Measurements from ENCODE around the gene FBXW4. TPM values are rescaled to one million over a fixed set of nuclear protein-coding genes. Genes with fewer than 3 reads are reported as not detected.

The FBXW4 gene
- total and polyA plus RNA-seq, 4 donors = 28.0 to 65.6 (median 54.5) TPM

GRCh38 chr10:101708870-101709269 is 13.9 kb upstream of the FBXW4 start:
- TF ChIP-seq, protein P1, sequence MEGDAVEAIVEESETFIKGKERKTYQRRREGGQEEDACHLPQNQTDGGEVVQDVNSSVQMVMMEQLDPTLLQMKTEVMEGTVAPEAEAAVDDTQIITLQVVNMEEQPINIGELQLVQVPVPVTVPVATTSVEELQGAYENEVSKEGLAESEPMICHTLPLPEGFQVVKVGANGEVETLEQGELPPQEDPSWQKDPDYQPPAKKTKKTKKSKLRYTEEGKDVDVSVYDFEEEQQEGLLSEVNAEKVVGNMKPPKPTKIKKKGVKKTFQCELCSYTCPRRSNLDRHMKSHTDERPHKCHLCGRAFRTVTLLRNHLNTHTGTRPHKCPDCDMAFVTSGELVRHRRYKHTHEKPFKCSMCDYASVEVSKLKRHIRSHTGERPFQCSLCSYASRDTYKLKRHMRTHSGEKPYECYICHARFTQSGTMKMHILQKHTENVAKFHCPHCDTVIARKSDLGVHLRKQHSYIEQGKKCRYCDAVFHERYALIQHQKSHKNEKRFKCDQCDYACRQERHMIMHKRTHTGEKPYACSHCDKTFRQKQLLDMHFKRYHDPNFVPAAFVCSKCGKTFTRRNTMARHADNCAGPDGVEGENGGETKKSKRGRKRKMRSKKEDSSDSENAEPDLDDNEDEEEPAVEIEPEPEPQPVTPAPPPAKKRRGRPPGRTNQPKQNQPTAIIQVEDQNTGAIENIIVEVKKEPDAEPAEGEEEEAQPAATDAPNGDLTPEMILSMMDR (IDR thresholded peaks at IDR 0.05; ENCODE audit: control extremely low read depth, extremely low read depth) = no peak
- H3K9ac ChIP-seq (ENCODE audit: insufficient read depth in 1 of 2, low read length in 2 of 2) = no peak overlapping the region
- no peak overlapping the region for H3K4me3 ChIP-seq
- peaks cover 0 to 19% (median 9%) of the 10 kb centered on the region in 3 donors for H3K27me3 ChIP-seq (ENCODE audit: control insufficient read depth in 3 of 3, insufficient read depth in 3 of 3, low read length in 2 of 3)
- no peaks in the 10 kb centered on the region for H3K9me3 ChIP-seq (ENCODE audit: control insufficient read depth in 4 of 4, insufficient read depth in 3 of 4, low read length in 3 of 4)
- H3K36me3 ChIP-seq (ENCODE audit: control insufficient read depth in 4 of 4, insufficient read depth in 4 of 4, low read length in 4 of 4) = no peaks in the 10 kb centered on the region
- WGBS, 2 donors = 77 to 88% methylated on average over 2 of the region's 2 CpGs
- DNase-seq = no peak
- ATAC-seq (ENCODE audit: insufficient read depth, low FRiP score) = no peak
- H3K4me1 ChIP-seq (ENCODE audit: control insufficient read depth in 5 of 5, insufficient read depth in 5 of 5, low read length in 5 of 5) = peaks cover 0 to 7% (median 0%) of the 10 kb centered on the region in 5 donors
- no peak overlapping the region for H3K27ac ChIP-seq (ENCODE audit: low read depth in 1 of 2, low read length in 1 of 2)

- TF ChIP-seq, protein P1 (IDR thresholded peaks at IDR 0.05; ENCODE audit: control extremely low read depth, extremely low read depth) = no peak
- DNase-seq (no peak), ATAC-seq (ENCODE audit: insufficient read depth, low FRiP score) (no peak)
- H3K4me3 ChIP-seq = no peak overlapping the region
- no peak overlapping the region for H3K9ac ChIP-seq (ENCODE audit: insufficient read depth in 1 of 2, low read length in 2 of 2)
- WGBS, 2 donors = 69 to 91% methylated on average over 1 of the region's 1 CpG
- H3K27me3 ChIP-seq (ENCODE audit: control insufficient read depth in 3 of 3, insufficient read depth in 3 of 3, low read length in 2 of 3) = peaks cover 0 to 19% (median 9%) of the 10 kb centered on the region in 3 donors
- H3K9me3 ChIP-seq (ENCODE audit: control insufficient read depth in 4 of 4, insufficient read depth in 3 of 4, low read length in 3 of 4) = no peaks in the 10 kb centered on the region
- no peak overlapping the region for H3K27ac ChIP-seq (ENCODE audit: low read depth in 1 of 2, low read length in 1 of 2)
- peaks cover 0 to 7% (median 0%) of the 10 kb centered on the region in 5 donors for H3K4me1 ChIP-seq (ENCODE audit: control insufficient read depth in 5 of 5, insufficient read depth in 5 of 5, low read length in 5 of 5)
- H3K36me3 ChIP-seq (ENCODE audit: control insufficient read depth in 4 of 4, insufficient read depth in 4 of 4, low read length in 4 of 4) = no peaks in the 10 kb centered on the region
Observed at GRCh38 chr10:101708073-101708472, 13.1 kb upstream of the FBXW4 start.

DNA sequence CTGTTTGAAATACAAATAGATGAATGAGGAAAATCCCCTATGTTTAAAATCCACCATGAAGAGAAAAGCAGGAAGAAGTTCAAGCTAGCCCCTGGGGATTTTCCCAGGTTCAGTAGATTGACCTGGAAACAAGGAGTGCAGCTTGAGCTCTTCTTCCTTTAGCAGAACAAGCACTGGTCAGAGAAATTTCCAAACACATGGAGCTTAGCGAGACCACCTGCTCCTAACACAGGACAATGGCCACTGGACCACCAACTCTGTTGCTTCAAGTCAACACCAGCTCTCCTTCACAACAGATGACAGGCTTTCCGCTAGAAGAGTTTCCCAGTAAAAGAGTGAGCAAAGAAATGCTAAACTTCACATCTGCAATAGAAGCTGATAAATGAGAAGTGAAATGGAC is 9.4 kb upstream of the FBXW4 start:
- ATAC-seq (ENCODE audit: insufficient read depth, low FRiP score) = no peak
- Histone ChIP-seq H3K9me3 (ENCODE audit: control insufficient read depth in 4 of 4, insufficient read depth in 3 of 4, low read length in 3 of 4) (no peaks in the 10 kb centered on the region), H3K4me3 (no peak overlapping the region), H3K4me1 (ENCODE audit: control insufficient read depth in 5 of 5, insufficient read depth in 5 of 5, low read length in 5 of 5) (no peaks in the 10 kb centered on the region), H3K27me3 (ENCODE audit: control insufficient read depth in 3 of 3, insufficient read depth in 3 of 3, low read length in 2 of 3) (peaks cover 0 to 10% (median 5%) of the 10 kb centered on the region in 3 donors), H3K36me3 (ENCODE audit: control insufficient read depth in 4 of 4, insufficient read depth in 4 of 4, low read length in 4 of 4) (peaks cover 0 to 3% (median under 1%) of the 10 kb centered on the region in 4 donors), H3K9ac (ENCODE audit: insufficient read depth in 1 of 2, low read length in 2 of 2) (peak overlapping the region in 1 of 2 donors; percentile 19), H3K27ac (ENCODE audit: low read depth in 1 of 2, low read length in 1 of 2) (no peak overlapping the region)
- no peak for DNase-seq
- TF ChIP-seq, protein P1 (IDR thresholded peaks at IDR 0.05; ENCODE audit: control extremely low read depth, extremely low read depth) = no peak
- WGBS, 2 donors = 95 to 96% methylated on average over 2 of the region's 2 CpGs

GRCh38 chr10:101696632-101697031 is 1.7 kb upstream of the FBXW4 start:
- H3K36me3 ChIP-seq (ENCODE audit: control insufficient read depth in 4 of 4, insufficient read depth in 4 of 4, low read length in 4 of 4) = peaks cover 0 to 3% (median under 1%) of the 10 kb centered on the region in 4 donors
- no peak overlapping the region for H3K9ac ChIP-seq (ENCODE audit: insufficient read depth in 1 of 2, low read length in 2 of 2)
- peaks cover 4 to 15% (median 5%) of the 10 kb centered on the region in 5 donors for H3K4me1 ChIP-seq (ENCODE audit: control insufficient read depth in 5 of 5, insufficient read depth in 5 of 5, low read length in 5 of 5)
- DNase-seq (no peak), ATAC-seq (ENCODE audit: insufficient read depth, low FRiP score) (no peak)
- H3K9me3 ChIP-seq (ENCODE audit: control insufficient read depth in 4 of 4, insufficient read depth in 3 of 4, low read length in 3 of 4) = no peaks in the 10 kb centered on the region
- 96 to 98% methylated on average over 3 of the region's 3 CpGs for WGBS, 2 donors
- no peak overlapping the region for H3K27ac ChIP-seq (ENCODE audit: low read depth in 1 of 2, low read length in 1 of 2)
- no peak overlapping the region for H3K4me3 ChIP-seq
- H3K27me3 ChIP-seq (ENCODE audit: control insufficient read depth in 3 of 3, insufficient read depth in 3 of 3, low read length in 2 of 3) = no peaks in the 10 kb centered on the region
- TF ChIP-seq, protein P1 (IDR thresholded peaks at IDR 0.05; ENCODE audit: control extremely low read depth, extremely low read depth) = no peak

All from lung (tissue), 12 donors.